Tibial nerve (tissue), 4 donors: Measurements from ENCODE around the gene LPCAT3. TPM values are rescaled to one million over a fixed set of nuclear protein-coding genes. Genes with fewer than 3 reads are reported as not detected.
A peak's percentile ranks its signal among the peaks of the same experiment; 100 is the strongest.

Experiments
- DNase-seq, 2 donors: peaks; one replicate each; pipeline ENCODE4 v3.0.0-alpha.2; 2019; ENCODE audit warnings: low spot score in 2 of 2
- H3K27ac ChIP-seq, 4 donors: fragments of 200-600 bp; sonication (generic) in 3 of 4; one replicate each; pipeline ENCODE4 v1.5.1; 2017 to 2019; ENCODE audit warnings: mild to moderate bottlenecking in 1 of 4
- H3K27me3 ChIP-seq, 2 donors: fragments of 200-600 bp; sonication (generic) in 1 of 2; one replicate each; pipeline versions ENCODE4 v1.5.1 to v1.6.0; 2017 to 2019
- H3K36me3 ChIP-seq, 3 donors: fragments of 200-600 bp; sonication (generic); one replicate each; pipeline ENCODE4 v1.5.1; 2018 to 2019
- H3K4me1 ChIP-seq, 4 donors: fragments of 200-600 bp; sonication (generic) in 3 of 4; one replicate each; pipeline ENCODE4 v1.5.1; 2017 to 2019
- H3K4me3 ChIP-seq, 4 donors: fragments of 200-600 bp; sonication (generic) in 3 of 4; one replicate each; pipeline ENCODE4 v1.5.1; 2017 to 2019; ENCODE audit warnings: mild to moderate bottlenecking in 1 of 4, moderate library complexity in 1 of 4
- H3K9me3 ChIP-seq, 4 donors: fragments of 200-600 bp; sonication (generic) in 3 of 4; one replicate each; pipeline ENCODE4 v1.5.1; 2017 to 2019
- CTCF ChIP-seq, 5 experiments: fragments of 200-600 bp in 3 of 5; fragments of 450-650 bp in 2 of 5; sonication (generic) in 3 of 5; IDR thresholded peaks; one replicate each; pipeline ENCODE4 v1.5.1; 2016 to 2019; ENCODE audit warnings: antibody characterized with exemption in 5 of 5, mild to moderate bottlenecking in 3 of 5, moderate library complexity in 2 of 5
- EP300 ChIP-seq, 2 donors: sonication (generic); formaldehyde crosslinking; IDR thresholded peaks; one replicate each; pipeline ENCODE4 v1.6.1; 2017; ENCODE audit warnings: antibody characterized with exemption in 2 of 2, mild to moderate bottlenecking in 1 of 2
- POLR2A ChIP-seq, 2 donors: fragments of 450-650 bp; IDR thresholded peaks; one replicate each; pipeline ENCODE4 v1.6.1; 2017; ENCODE audit warnings: antibody characterized with exemption in 2 of 2, mild to moderate bottlenecking in 2 of 2, moderate library complexity in 2 of 2
- WGBS, 2 donors: methylation state at CpG; one replicate each; pipeline ENCODE4 v1.1.5; 2018; 5-methylcytosine and 5-hydroxymethylcytosine counted together
- total RNA-seq, 4 donors: library from RNA; depleted of rRNA; stranded (reverse); fragments of >200 nt; gene quantifications; one replicate each; pipeline ENCODE4 v1.1.0, GENCODE V29; 2016

LPCAT3 gene
- total RNA-seq, 4 donors from 2014 or later = 19.7 to 29.7 (median 23.8) TPM

- H3K4me1 ChIP-seq = peaks cover 0 to 55% (median 29%) of the 10 kb centered on the region in 4 donors
- peaks cover 0 to 48% (median 3%) of the 10 kb centered on the region in 3 donors for H3K36me3 ChIP-seq
- H3K4me3 ChIP-seq = peak within 1 kb of the TSS; percentile 52 to 81 (median 74)
- DNase-seq = no peak
- H3K9me3 ChIP-seq = no peaks in the 10 kb centered on the region
- H3K27me3 ChIP-seq = no peaks in the 10 kb centered on the region
- peak in 1 of 2 donors; percentile 84 for TF ChIP-seq POLR2A (IDR thresholded peaks at IDR 0.05)
- peak in 1 of 5 experiments; percentile 18 for TF ChIP-seq CTCF (IDR thresholded peaks at IDR 0.05)
- TF ChIP-seq EP300 (IDR thresholded peaks at IDR 0.05) = peak; percentile 58 to 98
- WGBS, 2 donors = 0% methylated on average over 29 to 31 of the region's 31 CpGs
- peak within 1 kb of the TSS; percentile 89 to 98 (median 96) for H3K27ac ChIP-seq
Observed at GRCh38 chr12:6943722-6944380, 74.4 kb downstream of the LPCAT3 start, which contains the start of the genes C12orf57 and RNU7-1. Gene C12orf57, plus strand, starts transcription at chr12:6944022. Its CDS starts 100 bp downstream, at chr12:6944122. Gene RNU7-1, plus strand, starts transcription at chr12:6943816.

GRCh38 chr12:6943389-6943721, 74.9 kb downstream of the LPCAT3 start:
- 0 to 1% methylated on average over 13 of the region's 13 CpGs for WGBS, 2 donors
- Histone ChIP-seq H3K36me3 (peaks cover 0 to 48% (median 3%) of the 10 kb centered on the region in 3 donors), H3K4me3 (peak overlapping the region; percentile 32 to 75 (median 62)), H3K9me3 (no peaks in the 10 kb centered on the region), H3K4me1 (peaks cover 0 to 60% (median 34%) of the 10 kb centered on the region in 4 donors), H3K27me3 (no peaks in the 10 kb centered on the region), H3K27ac (peak overlapping the region; percentile 89 to 98 (median 96))
- TF ChIP-seq POLR2A (IDR thresholded peaks at IDR 0.05) (peak in 1 of 2 donors; percentile 51), EP300 (IDR thresholded peaks at IDR 0.05) (no peak)
- DNase-seq = peak; percentile 73 to 87

- Histone ChIP-seq H3K9me3 (no peaks in the 10 kb centered on the region), H3K36me3 (peaks cover 0 to 47% (median 3%) of the 10 kb centered on the region in 3 donors), H3K4me1 (peaks cover 0 to 66% (median 38%) of the 10 kb centered on the region in 4 donors), H3K4me3 (no peak overlapping the region), H3K27ac (peak overlapping the region in 3 of 4 donors; percentile 89 to 98 (median 96)), H3K27me3 (no peaks in the 10 kb centered on the region)
- WGBS, 2 donors = 68 to 84% methylated on average over 8 to 11 of the region's 11 CpGs
- TF ChIP-seq POLR2A (IDR thresholded peaks at IDR 0.05) (no peak), CTCF (IDR thresholded peaks at IDR 0.05) (no peak), EP300 (IDR thresholded peaks at IDR 0.05) (no peak)
- no peak for DNase-seq
Observed at GRCh38 chr12:6942331-6942665, 76.0 kb downstream of the LPCAT3 start.

- no peaks in the 10 kb centered on the region for H3K9me3 ChIP-seq
- DNase-seq = no peak
- no peak overlapping the region for H3K4me3 ChIP-seq
- H3K4me1 ChIP-seq = peaks cover 0 to 66% (median 38%) of the 10 kb centered on the region in 4 donors
- H3K36me3 ChIP-seq = peaks cover 0 to 42% (median 3%) of the 10 kb centered on the region in 3 donors
- H3K27ac ChIP-seq = peak overlapping the region in 3 of 4 donors; percentile 89 to 98 (median 96)
- no peaks in the 10 kb centered on the region for H3K27me3 ChIP-seq
- no peak for TF ChIP-seq EP300 (IDR thresholded peaks at IDR 0.05)
- no peak for TF ChIP-seq CTCF (IDR thresholded peaks at IDR 0.05)
- no peak for TF ChIP-seq POLR2A (IDR thresholded peaks at IDR 0.05)
- 75% methylated on average over 12 of the region's 12 CpGs for WGBS, 2 donors
Observed at GRCh38 chr12:6941782-6942181, 76.5 kb downstream of the LPCAT3 start.

GRCh38 chr12:6941267-6941666, 77.0 kb downstream of the LPCAT3 start:
- WGBS, 2 donors = 83 to 84% methylated on average over 11 of the region's 12 CpGs
- Histone ChIP-seq H3K4me3 (no peak overlapping the region), H3K27me3 (no peaks in the 10 kb centered on the region), H3K4me1 (peaks cover 0 to 64% (median 36%) of the 10 kb centered on the region in 4 donors), H3K36me3 (peaks cover 0 to 43% (median 3%) of the 10 kb centered on the region in 3 donors), H3K9me3 (no peaks in the 10 kb centered on the region), H3K27ac (peak overlapping the region in 1 of 4 donors; percentile 98)
- no peak for DNase-seq
- no peak for TF ChIP-seq CTCF (IDR thresholded peaks at IDR 0.05)
- TF ChIP-seq POLR2A (IDR thresholded peaks at IDR 0.05) = no peak
- TF ChIP-seq EP300 (IDR thresholded peaks at IDR 0.05) = peak in 1 of 2 donors; percentile 9
